ENCODE data around the gene MCRIP1. TPM values are rescaled to one million over a fixed set of nuclear protein-coding genes. Genes with fewer than 3 reads are reported as not detected.

Gene MCRIP1
- total RNA-seq, 3 donors from 2014 or later = 21.2 to 80.2 (median 38.7) TPM

- TF ChIP-seq, protein P1, sequence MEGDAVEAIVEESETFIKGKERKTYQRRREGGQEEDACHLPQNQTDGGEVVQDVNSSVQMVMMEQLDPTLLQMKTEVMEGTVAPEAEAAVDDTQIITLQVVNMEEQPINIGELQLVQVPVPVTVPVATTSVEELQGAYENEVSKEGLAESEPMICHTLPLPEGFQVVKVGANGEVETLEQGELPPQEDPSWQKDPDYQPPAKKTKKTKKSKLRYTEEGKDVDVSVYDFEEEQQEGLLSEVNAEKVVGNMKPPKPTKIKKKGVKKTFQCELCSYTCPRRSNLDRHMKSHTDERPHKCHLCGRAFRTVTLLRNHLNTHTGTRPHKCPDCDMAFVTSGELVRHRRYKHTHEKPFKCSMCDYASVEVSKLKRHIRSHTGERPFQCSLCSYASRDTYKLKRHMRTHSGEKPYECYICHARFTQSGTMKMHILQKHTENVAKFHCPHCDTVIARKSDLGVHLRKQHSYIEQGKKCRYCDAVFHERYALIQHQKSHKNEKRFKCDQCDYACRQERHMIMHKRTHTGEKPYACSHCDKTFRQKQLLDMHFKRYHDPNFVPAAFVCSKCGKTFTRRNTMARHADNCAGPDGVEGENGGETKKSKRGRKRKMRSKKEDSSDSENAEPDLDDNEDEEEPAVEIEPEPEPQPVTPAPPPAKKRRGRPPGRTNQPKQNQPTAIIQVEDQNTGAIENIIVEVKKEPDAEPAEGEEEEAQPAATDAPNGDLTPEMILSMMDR (IDR thresholded peaks at IDR 0.05) = no peak
- peak overlapping the region; percentile 34 for H3K4me3 ChIP-seq
- H3K9me3 ChIP-seq = no peaks in the 10 kb centered on the region
- intact Hi-C loops (cut with DNase I, micrococcal nuclease) = no loop called here
- peaks cover 11% of the 10 kb centered on the region for H3K4me1 ChIP-seq (ENCODE audit: low read depth)
- peak; percentile 31 for ATAC-seq
- H3K36me3 ChIP-seq (ENCODE audit: low read depth) = no peaks in the 10 kb centered on the region
- peak in 1 of 3 donors; percentile 75 for DNase-seq
Measured at GRCh38 chr17:81832608-81833159, 407 bp downstream of the MCRIP1 start.

GRCh38 chr17:81831957-81832607 is 1.0 kb downstream of the MCRIP1 start:
- TF ChIP-seq, protein P1 (IDR thresholded peaks at IDR 0.05) = no peak
- Histone ChIP-seq H3K4me3 (no peak overlapping the region), H3K4me1 (ENCODE audit: low read depth) (peaks cover 12% of the 10 kb centered on the region), H3K36me3 (ENCODE audit: low read depth) (no peaks in the 10 kb centered on the region), H3K9me3 (no peaks in the 10 kb centered on the region)
- ATAC-seq (no peak), DNase-seq (no peak)
- intact Hi-C loops (cut with DNase I, micrococcal nuclease) = no loop called here

GRCh38 chr17:81831563-81831956 is 1.5 kb downstream of the MCRIP1 start:
- DNase-seq = no peak
- TF ChIP-seq, protein P1 (IDR thresholded peaks at IDR 0.05) = no peak
- H3K9me3 ChIP-seq = no peaks in the 10 kb centered on the region
- no peak for ATAC-seq
- no peaks in the 10 kb centered on the region for H3K36me3 ChIP-seq (ENCODE audit: low read depth)
- intact Hi-C loops (cut with DNase I, micrococcal nuclease) = no loop called here
- no peak overlapping the region for H3K4me3 ChIP-seq
- peaks cover 12% of the 10 kb centered on the region for H3K4me1 ChIP-seq (ENCODE audit: low read depth)

DNA sequence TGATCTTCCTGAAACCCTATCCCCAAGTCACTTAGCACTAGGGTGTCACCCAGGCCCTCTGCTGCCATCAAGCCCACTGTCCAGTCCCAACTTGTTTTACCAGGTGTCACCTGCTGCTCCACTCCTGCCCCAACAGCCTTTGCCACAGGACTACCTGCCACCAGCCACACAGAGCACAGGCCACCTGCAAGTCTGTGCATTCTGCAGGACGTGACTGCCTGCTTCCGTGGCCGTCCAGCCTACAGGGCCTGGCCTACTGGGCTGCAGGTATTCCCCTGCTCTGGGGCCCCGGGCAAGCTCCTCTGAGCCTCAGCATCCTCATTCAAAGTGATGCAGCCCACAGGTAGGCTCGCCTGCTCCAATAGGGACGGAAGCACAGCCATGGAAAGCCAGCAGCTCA is 3.2 kb downstream of the MCRIP1 start:
- H3K36me3 ChIP-seq (ENCODE audit: low read depth) = no peaks in the 10 kb centered on the region
- no peak for ATAC-seq
- peaks cover 16% of the 10 kb centered on the region for H3K4me1 ChIP-seq (ENCODE audit: low read depth)
- no peak overlapping the region for H3K4me3 ChIP-seq
- no peak for DNase-seq
- no peaks in the 10 kb centered on the region for H3K9me3 ChIP-seq
- intact Hi-C loops (cut with DNase I, micrococcal nuclease) = no loop called here
- TF ChIP-seq, protein P1 (IDR thresholded peaks at IDR 0.05) = no peak

GRCh38 chr17:81828656-81829055 is 4.4 kb downstream of the MCRIP1 start:
- intact Hi-C loops (cut with DNase I, micrococcal nuclease) = no loop called here
- H3K4me1 ChIP-seq (ENCODE audit: low read depth) = peaks cover 14% of the 10 kb centered on the region
- H3K4me3 ChIP-seq = no peak overlapping the region
- no peaks in the 10 kb centered on the region for H3K36me3 ChIP-seq (ENCODE audit: low read depth)
- DNase-seq = no peak
- TF ChIP-seq, protein P1 (IDR thresholded peaks at IDR 0.05) = no peak
- ATAC-seq = no peak
- no peaks in the 10 kb centered on the region for H3K9me3 ChIP-seq

Measured in mucosa of descending colon (tissue), 3 donors.